HG02840 (cell line): Measurements from ENCODE around the gene LAMA2.

ENCODE experiments used
- ATAC-seq: cut with Tn5 transposase; IDR thresholded peaks from one replicate; pipeline ENCODE4 v1.9.1; 2021; ENCODE audit warnings: mild to moderate bottlenecking, moderate library complexity, moderate number of reproducible peaks; ENCODE audit not compliant: unreplicated experiment, low FRiP score

The LAMA2 gene

GRCh38 chr6:129206821-129207220, 323.9 kb downstream of the LAMA2 start:
- ATAC-seq: no peak

GRCh38 chr6:129207832-129208231, 324.9 kb downstream of the LAMA2 start:
- ATAC-seq: no peak

GRCh38 chr6:129208415-129209034, 325.6 kb downstream of the LAMA2 start:
- no peak for ATAC-seq

GRCh38 chr6:129209355-129209754, 326.4 kb downstream of the LAMA2 start:
- no peak for ATAC-seq

DNA sequence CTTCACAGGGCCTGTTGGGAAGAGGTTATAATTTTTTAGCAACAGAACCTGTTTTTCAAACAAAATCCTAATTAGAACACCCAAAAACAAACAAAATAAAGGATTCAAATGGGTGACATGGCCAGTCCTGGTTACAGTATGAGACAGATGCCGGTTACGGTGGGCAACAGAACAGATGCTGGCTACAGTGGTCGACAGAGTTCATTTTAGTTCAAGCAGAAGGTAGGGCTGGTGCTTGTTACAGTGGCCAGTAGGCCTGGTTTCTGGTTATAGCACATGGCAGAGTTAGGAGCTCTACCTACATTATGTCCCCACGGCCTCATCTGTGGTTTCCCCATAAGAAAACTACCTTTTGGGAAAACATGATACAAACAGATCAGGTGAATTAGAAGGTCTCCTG, 327.7 kb downstream of the LAMA2 start:
- ATAC-seq: no peak

DNA sequence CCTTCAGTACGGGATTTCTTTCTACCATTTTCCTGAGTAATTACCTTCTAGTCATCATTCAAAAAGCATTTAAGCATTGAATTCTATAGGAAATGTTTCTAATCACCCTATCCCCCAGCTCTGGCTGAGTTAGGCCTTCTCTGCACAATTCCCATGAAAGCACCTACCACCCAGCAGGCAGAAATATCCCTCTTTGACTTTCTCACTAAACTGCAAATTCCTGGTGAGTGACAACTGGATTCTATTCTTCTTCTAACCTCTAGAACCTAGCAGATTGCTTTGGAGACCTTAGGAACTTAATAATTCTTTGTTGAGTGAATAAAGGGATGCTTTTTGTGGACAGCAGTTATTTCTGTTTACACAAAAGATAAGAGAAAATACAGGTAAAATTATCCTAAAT, 328.7 kb downstream of the LAMA2 start:
- ATAC-seq: no peak

DNA sequence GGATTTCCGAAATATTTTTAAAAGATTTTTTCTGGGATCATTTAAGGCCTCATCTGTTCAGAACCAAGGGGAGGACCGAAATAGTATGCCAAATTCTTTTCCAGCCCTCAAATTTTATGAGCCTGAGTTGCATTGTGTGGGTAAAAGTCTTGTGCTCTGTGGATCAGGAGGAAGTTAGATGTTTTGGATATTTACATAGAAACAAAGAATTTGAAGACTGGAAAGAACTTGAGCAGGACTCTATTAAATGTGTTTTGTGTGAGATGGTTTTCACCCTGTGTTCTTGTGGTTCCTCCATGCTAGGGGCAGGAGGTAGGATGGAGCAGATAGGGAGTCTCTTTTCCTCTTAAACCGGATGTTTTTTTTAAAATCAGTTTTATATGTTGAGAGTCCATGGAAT, 329.1 kb downstream of the LAMA2 start:
- no peak for ATAC-seq

GRCh38 chr6:129215246-129215645, 332.3 kb downstream of the LAMA2 start:
- ATAC-seq: no peak

DNA sequence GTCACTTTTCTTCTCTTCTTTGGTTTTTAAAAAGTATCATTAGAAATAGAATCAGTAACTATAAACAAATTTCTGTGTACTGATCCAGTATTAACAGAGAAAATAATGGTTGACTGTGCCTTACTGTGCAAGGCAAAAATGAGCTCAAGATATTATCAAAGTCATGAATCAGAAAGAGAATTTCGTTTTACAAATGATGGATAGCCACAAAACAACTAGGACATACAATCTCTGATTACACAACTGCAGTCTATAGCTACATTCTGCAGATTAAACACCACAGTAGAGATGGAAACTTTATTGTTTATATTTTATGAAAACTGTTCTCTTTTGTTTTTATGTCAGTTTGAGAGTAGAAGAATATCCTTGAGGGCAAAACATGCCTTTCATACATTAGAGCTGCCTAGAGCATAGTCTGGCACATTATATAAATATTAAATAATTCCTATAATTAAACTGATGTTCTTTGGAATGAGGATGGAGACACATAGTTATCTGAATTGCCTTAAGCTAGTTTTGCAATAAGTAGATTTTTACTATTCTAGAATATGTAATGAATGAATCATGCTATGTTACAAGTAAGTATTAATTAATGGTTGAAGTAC, 333.1 kb downstream of the LAMA2 start:
- no peak for ATAC-seq

GRCh38 chr6:129217701-129218100, 334.8 kb downstream of the LAMA2 start:
- no peak for ATAC-seq

GRCh38 chr6:129233458-129234134, 350.7 kb downstream of the LAMA2 start:
- peak; percentile 46 for ATAC-seq

DNA sequence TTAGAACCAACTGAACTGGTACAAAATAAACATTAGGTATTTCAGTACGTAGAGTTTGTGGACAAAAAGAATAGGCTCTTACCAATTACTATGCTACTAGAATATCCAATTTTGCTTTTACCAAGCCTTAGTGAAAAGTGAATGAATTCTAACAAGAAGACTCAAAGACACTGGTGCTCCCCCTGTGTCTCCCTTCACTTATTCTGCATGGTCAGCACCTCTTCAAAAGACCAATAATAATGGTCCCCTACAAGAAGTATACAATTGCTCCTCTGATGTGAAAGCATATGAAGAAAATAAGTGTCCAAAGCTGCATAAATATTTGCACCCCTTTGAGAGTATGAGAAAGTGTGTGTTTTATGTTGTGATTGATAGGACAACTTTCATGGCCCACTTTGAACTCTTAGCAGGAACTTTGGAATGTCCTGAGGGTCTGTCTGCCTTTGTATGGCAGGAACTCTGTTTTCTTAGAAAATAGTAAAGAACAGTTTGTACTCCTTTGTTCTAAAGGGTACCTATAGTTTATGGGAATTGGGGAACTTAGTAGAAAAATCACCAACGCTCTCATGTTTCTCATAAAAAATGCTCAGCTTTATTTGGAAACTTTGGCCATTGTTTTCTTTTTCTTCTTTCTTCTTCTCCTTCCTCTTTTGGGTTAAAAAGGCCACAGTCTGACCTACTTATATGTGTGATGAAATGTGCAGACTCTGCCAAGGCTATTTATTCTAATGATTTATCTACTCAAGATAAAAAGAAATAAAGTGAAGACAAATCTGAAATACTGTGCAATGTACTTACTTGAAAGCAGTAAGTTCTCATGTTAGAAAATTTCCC, 352.4 kb downstream of the LAMA2 start:
- no peak for ATAC-seq

GRCh38 chr6:129236001-129236517, 353.1 kb downstream of the LAMA2 start:
- ATAC-seq: peak; percentile 86

DNA sequence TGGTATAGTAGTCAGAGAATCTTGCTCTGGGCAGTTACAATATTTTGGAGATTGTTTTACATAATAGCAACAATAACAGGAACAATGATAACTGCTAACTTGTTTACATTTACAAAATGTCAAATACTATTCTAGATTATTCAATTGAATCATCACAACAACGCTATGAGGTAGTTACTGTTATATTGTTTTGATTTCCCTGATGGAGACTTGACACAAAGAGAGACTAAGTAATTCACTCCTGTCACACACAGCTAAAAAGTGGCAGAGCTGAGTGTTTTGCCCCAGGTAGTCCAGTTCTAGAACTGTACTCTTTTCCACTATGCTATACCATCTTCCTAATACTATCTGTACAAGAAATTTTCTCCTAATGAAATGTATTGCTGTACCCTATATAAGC, 356.1 kb downstream of the LAMA2 start:
- ATAC-seq: no peak

GRCh38 chr6:129239825-129240491, 357.0 kb downstream of the LAMA2 start:
- ATAC-seq: no peak

- no peak for ATAC-seq
Measured at GRCh38 chr6:129240492-129240853, 357.5 kb downstream of the LAMA2 start.

GRCh38 chr6:129242546-129242945, 359.6 kb downstream of the LAMA2 start:
- no peak for ATAC-seq

DNA sequence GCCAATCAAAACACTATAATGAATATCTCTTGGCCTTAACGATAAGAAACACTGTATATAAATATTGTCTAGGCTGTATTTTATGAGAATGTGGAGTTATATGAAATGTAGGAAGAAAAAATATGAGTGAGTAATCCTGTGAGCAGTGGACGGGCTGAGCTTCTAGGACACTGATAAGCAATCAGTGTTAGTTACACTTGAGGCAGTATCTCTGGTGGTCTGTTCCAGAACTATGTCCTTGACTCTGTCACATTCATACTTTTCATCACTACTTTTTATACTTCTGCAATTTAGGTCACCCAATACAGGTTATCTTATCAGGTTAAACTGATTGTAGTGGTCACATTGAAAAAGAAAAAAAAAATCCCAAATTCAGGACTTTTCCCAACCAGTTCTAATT, 360.4 kb downstream of the LAMA2 start:
- no peak for ATAC-seq

GRCh38 chr6:129248946-129249345, 366.0 kb downstream of the LAMA2 start:
- ATAC-seq: no peak

- peak; percentile 61 for ATAC-seq
Measured at GRCh38 chr6:129251669-129252376, 368.9 kb downstream of the LAMA2 start.
